Keratinocyte (primary cell): ENCODE measurements around the gene WNT3.

Experiments
- CTCF ChIP-seq, 3 experiments: IDR thresholded peaks in 1 of 3; conservative IDR thresholded peaks in 1 of 3; optimal IDR thresholded peaks in 1 of 3; 2 replicates in 2 of 3; 3 replicates in 1 of 3; pipeline versions ENCODE3 to v1.5.1; 2011; ENCODE audit warnings: low read length in 3 of 3, mild to moderate bottlenecking in 3 of 3, moderate library complexity in 2 of 3, control low read depth in 1 of 3, inconsistent platforms in 1 of 3; ENCODE audit not compliant: insufficient read depth in 2 of 3; ENCODE audit errors: extremely low read depth in 1 of 3
- EZH2 ChIP-seq: IDR thresholded peaks from one replicate; pipeline ENCODE4 v1.6.1; 2012; ENCODE audit warnings: inconsistent platforms, mild to moderate bottlenecking, low read length, moderate library complexity

GRCh38 chr17:46756861-46757260, 61.6 kb downstream of the WNT3 start:
- TF ChIP-seq EZH2 = no peak
- no peak for TF ChIP-seq CTCF (optimal IDR thresholded peaks at IDR 0.05 in 1 of 3, IDR thresholded peaks at IDR 0.05 in 1 of 3, conservative IDR thresholded peaks at IDR 0.05 in 1 of 3; ENCODE audit: extremely low read depth in 1 of 3, insufficient read depth in 2 of 3, low read length in 3 of 3)
